ENCODE results near the gene SHPK. TPM values are rescaled to one million over a fixed set of nuclear protein-coding genes. Genes with fewer than 3 reads are reported as not detected.

Gene SHPK
- total RNA-seq, 1 donor, result 8.3 TPM

- Histone ChIP-seq H3K4me3 (ENCODE audit: insufficient read depth, low read length) (no peak overlapping the region), H3K4me1 (ENCODE audit: insufficient read depth, low read length) (no peaks in the 10 kb centered on the region), H3K27ac (ENCODE audit: low read depth, low read length) (no peak overlapping the region), H3K4me2 (ENCODE audit: insufficient read depth, low read length) (no peak overlapping the region), H3K27me3 (ENCODE audit: insufficient read depth, low read length) (no peaks in the 10 kb centered on the region), H3K79me2 (ENCODE audit: insufficient read depth, low read length) (no peaks in the 10 kb centered on the region), H2AFZ (ENCODE audit: low read length) (no peak overlapping the region), H3K36me3 (ENCODE audit: insufficient read depth, low read length) (no peaks in the 10 kb centered on the region), H3K9me3 (ENCODE audit: low read depth, low read length) (no peaks in the 10 kb centered on the region), H4K20me1 (ENCODE audit: insufficient read depth, low read length) (no peaks in the 10 kb centered on the region)
- no peak for TF ChIP-seq CTCF (IDR thresholded peaks at IDR 0.05; ENCODE audit: extremely low read depth, low read depth, low read length)
- no peak for DNase-seq (ENCODE audit: insufficient read length, low spot score, missing footprints)
Measured at GRCh38 chr17:3594976-3595375, 41.1 kb downstream of the SHPK start.

DNA sequence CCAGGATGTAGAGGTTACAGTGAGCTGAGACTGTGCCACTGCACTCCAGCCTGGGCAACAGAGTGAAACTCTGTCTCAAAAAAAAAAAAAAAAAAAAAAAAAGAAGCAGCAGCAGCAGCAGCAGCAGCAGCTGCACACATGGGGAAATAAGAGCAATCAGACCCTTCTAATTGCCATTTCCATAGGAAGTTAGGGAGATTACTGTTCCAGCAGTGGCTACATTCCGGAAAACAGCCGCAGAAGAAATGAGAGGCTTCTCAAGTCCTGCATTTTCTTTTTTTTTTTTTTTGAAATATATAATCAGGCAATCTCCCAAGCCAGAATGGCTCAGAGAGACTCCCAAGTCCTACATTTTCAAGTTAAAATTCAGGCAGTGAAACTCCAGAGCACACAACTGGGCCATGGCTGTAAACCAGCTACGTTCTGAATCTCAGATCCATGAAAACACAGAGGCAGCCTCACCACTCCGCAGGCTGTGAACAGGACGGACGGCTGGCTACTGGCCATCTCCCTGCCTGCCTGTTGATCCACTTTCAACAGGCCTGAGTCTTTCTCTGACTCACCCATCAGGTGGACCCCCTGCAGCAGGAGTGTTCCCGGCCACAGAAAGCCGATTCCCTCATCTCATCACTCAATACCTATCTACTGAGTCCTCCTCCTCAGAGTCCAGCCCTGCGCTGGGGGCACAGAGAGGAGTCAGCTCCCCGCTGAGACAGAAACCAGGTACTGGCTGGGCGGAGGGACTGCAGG is 41.8 kb downstream of the SHPK start:
- Histone ChIP-seq H3K4me2 (ENCODE audit: insufficient read depth, low read length) (no peak overlapping the region), H3K4me3 (ENCODE audit: insufficient read depth, low read length) (no peak overlapping the region), H2AFZ (ENCODE audit: low read length) (no peak overlapping the region), H3K27ac (ENCODE audit: low read depth, low read length) (no peak overlapping the region), H4K20me1 (ENCODE audit: insufficient read depth, low read length) (no peaks in the 10 kb centered on the region), H3K4me1 (ENCODE audit: insufficient read depth, low read length) (no peaks in the 10 kb centered on the region), H3K36me3 (ENCODE audit: insufficient read depth, low read length) (no peaks in the 10 kb centered on the region), H3K9me3 (ENCODE audit: low read depth, low read length) (no peaks in the 10 kb centered on the region), H3K79me2 (ENCODE audit: insufficient read depth, low read length) (no peaks in the 10 kb centered on the region), H3K27me3 (ENCODE audit: insufficient read depth, low read length) (no peaks in the 10 kb centered on the region)
- DNase-seq (ENCODE audit: insufficient read length, low spot score, missing footprints), result peak; percentile 96
- TF ChIP-seq CTCF (IDR thresholded peaks at IDR 0.05; ENCODE audit: extremely low read depth, low read depth, low read length), result no peak

GRCh38 chr17:3593384-3593783 is 42.7 kb downstream of the SHPK start:
- H3K79me2 ChIP-seq (ENCODE audit: insufficient read depth, low read length), result no peaks in the 10 kb centered on the region
- no peak overlapping the region for H3K4me3 ChIP-seq (ENCODE audit: insufficient read depth, low read length)
- H3K36me3 ChIP-seq (ENCODE audit: insufficient read depth, low read length), result no peaks in the 10 kb centered on the region
- no peaks in the 10 kb centered on the region for H3K4me1 ChIP-seq (ENCODE audit: insufficient read depth, low read length)
- H3K4me2 ChIP-seq (ENCODE audit: insufficient read depth, low read length), result no peak overlapping the region
- H2AFZ ChIP-seq (ENCODE audit: low read length), result no peak overlapping the region
- no peaks in the 10 kb centered on the region for H4K20me1 ChIP-seq (ENCODE audit: insufficient read depth, low read length)
- H3K27me3 ChIP-seq (ENCODE audit: insufficient read depth, low read length), result no peaks in the 10 kb centered on the region
- TF ChIP-seq CTCF (IDR thresholded peaks at IDR 0.05; ENCODE audit: extremely low read depth, low read depth, low read length), result no peak
- no peaks in the 10 kb centered on the region for H3K9me3 ChIP-seq (ENCODE audit: low read depth, low read length)
- no peak overlapping the region for H3K27ac ChIP-seq (ENCODE audit: low read depth, low read length)
- DNase-seq (ENCODE audit: insufficient read length, low spot score, missing footprints), result peak; percentile 54

DNA sequence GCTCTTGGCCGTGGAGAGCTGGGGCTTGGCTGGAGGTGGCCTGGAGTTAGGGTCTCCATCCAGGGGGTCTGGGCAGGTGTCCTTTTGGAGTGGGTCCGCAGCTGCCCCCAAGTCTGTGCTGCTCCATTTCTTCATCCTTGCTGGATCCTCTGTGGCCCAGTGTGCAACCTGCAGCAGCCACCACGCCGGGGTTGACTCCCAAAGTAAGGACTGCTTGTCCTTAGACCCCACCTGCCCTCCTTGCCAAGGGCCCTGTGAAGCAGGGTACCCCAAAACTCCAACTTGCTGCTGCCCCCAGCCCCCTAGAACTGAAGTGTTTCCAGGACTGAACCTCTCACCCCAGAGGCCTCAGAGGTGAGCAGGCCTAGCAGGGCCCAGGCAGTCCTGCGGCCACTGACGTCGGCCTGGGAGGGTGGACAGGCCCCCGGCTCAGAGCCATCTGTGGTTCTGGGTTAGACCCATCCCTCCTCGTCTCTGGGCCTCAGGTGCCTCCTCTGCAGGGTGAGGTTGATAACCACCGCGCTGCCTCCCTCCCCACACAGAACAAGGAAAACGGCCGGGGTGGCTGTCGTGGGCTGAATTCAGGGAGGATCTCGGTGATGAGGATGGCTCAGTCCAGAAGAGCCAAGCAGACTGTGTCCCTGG is 43.7 kb downstream of the SHPK start:
- Histone ChIP-seq H4K20me1 (ENCODE audit: insufficient read depth, low read length) (no peaks in the 10 kb centered on the region), H3K27ac (ENCODE audit: low read depth, low read length) (no peak overlapping the region), H3K4me1 (ENCODE audit: insufficient read depth, low read length) (no peaks in the 10 kb centered on the region), H2AFZ (ENCODE audit: low read length) (no peak overlapping the region), H3K36me3 (ENCODE audit: insufficient read depth, low read length) (no peaks in the 10 kb centered on the region), H3K27me3 (ENCODE audit: insufficient read depth, low read length) (no peaks in the 10 kb centered on the region), H3K9me3 (ENCODE audit: low read depth, low read length) (no peaks in the 10 kb centered on the region), H3K4me2 (ENCODE audit: insufficient read depth, low read length) (no peak overlapping the region), H3K4me3 (ENCODE audit: insufficient read depth, low read length) (no peak overlapping the region), H3K79me2 (ENCODE audit: insufficient read depth, low read length) (no peaks in the 10 kb centered on the region)
- TF ChIP-seq CTCF (IDR thresholded peaks at IDR 0.05; ENCODE audit: extremely low read depth, low read depth, low read length), result no peak
- DNase-seq (ENCODE audit: insufficient read length, low spot score, missing footprints), result peak; percentile 42
